Measurements from ENCODE around the gene TIGAR.

TIGAR gene

DNA sequence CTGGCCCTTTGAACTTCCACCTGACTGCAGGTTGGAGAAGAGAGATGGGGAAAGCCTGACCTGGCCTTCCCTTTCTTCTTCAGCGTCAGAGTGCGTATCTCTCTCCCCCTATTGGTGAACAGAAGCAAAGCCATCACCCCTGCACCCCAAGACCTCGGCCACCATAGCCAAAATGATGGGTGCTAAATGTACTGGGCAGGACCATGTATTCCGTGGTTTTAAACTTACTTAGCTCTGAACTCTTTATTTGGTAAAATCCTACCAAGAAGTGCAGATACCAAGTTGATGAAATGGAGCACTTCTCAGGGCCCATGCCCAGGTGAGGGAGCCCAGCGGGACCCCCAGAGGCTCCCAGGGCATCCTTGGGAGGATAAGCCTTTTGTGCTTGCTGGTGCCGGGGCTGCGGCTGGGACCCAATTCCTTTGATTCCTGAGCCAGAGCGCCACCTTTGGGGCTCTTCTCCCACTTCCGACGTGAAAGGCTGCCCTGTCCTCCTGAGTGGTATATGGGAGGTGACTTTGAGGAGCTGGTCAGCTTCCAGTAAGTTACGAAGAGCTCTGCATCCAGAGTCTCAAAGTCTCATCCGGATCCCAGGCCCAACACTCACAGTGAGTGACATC, 38.0 kb upstream of the TIGAR start:
- DNase-seq (ENCODE audit: low spot score), result no peak

DNA sequence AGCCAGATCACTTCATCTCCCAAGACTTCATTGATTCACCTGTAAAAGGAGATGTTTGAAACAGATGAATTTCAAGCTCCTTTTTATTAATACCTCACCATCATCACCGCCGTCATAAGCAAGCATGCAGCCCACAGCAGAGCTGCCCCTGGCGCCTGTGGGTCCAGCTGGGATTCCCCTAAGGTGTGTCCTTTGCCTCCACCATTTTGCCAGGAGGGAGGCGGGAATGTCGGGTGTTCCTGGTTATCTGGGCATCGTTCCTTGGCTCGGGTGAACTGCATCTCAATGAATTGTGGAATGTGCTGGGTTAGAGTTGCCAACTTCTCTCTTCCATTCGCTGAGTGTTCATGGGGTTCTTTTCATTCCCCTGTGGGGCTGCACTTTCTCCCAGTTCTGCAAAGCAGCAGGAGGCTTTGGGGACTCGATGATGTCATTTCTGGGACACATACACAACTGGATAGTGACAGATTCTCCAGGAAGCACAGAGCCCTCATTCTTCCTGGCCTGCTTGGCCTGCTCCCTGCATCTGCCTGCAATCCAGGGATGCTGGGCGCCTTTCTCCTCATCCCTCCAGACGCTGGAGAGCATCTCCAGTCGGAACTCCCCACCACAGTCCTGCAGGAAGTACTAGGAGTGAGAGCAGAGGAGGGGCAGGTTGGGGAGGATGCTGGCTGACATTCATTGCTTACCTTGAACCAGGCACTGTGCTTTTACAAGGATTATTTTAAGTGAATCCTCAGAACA, 37.3 kb upstream of the TIGAR start:
- DNase-seq (ENCODE audit: low spot score), result no peak

DNA sequence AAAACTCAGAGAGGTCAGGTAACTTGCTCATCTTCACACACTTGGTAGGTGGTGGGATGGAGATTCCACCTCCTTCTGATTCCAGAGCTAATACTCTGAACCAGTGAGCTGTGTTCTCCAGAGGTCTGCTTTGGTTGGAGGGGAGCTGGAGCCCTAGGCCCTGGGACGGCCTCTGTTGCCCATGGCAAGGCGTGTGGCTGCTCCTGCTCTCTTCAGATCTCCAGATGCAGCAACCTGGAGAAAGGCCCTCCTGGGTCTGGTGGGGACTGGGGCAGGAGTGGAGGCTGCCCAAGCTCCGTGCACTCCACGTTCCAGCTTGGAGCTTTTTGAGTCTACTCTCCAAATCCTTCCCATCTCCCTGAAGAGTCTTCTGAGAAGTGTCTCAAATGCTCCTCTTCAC, 36.7 kb upstream of the TIGAR start:
- no peak for DNase-seq (ENCODE audit: low spot score)

DNA sequence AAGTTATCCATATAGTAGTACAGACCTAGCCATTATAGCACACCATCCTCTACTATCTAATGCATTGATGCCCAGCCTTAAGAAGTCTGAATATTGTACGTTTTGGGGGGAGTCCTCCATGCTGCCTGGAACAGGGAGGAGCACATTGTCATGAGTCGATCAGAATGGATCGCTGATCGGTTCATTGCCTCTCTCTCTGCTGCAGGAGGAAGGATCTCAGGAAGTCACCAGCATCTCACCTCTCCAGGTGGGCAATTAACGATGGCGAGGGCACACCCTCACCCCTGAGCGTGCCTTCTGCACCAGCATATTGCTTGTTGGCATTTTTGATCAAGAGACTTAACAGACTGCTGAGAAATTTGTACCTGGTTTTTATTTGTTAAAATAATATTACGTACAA, 35.9 kb upstream of the TIGAR start:
- no peak for DNase-seq (ENCODE audit: low spot score)

DNA sequence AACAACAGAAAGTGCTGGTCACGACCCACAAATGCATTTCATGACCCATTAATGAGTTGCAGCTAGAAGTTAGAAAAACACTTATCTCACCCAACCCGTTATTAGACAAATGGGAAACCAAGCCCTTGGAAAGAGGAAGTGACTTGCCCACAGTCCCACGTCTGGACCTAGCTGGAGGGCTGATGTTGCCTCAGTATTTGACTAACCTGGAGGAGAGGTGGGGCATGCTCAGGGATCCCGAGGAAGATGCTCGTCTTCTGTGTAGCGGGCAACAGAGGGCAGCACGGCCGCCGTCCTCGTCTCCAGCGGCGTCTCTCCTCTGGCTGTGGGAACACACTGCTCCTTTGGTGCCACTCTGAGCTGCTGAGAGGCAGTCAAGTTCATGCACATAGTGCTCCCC, 34.8 kb upstream of the TIGAR start:
- no peak for DNase-seq (ENCODE audit: low spot score)

DNA sequence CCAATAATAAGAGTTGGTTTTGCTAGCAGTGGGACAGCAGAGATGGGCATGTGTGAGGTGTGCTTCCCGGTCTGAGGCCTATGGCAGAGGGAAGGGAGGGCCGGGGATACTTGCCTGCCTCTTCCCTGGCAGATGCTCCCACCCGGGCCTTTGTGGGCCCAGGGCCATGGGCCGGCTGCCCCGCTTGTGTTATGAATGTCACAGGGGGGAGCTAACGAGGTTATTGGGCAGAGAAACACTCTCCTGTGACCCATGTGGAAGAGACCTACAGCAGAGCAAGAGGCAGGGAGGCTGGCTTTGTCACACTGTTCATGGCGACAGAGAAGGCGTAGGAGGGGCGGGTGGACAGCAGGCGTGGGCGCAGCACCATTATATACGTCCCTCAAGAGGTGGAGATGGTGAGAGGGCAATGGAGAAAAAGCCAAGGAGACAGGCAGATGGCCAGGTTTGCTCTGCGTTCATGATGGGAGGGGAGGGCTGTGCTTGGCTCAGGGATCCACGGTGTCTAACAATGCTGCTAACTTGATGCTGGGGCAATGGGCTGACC, 34.2 kb upstream of the TIGAR start:
- DNase-seq (ENCODE audit: low spot score), result no peak

DNA sequence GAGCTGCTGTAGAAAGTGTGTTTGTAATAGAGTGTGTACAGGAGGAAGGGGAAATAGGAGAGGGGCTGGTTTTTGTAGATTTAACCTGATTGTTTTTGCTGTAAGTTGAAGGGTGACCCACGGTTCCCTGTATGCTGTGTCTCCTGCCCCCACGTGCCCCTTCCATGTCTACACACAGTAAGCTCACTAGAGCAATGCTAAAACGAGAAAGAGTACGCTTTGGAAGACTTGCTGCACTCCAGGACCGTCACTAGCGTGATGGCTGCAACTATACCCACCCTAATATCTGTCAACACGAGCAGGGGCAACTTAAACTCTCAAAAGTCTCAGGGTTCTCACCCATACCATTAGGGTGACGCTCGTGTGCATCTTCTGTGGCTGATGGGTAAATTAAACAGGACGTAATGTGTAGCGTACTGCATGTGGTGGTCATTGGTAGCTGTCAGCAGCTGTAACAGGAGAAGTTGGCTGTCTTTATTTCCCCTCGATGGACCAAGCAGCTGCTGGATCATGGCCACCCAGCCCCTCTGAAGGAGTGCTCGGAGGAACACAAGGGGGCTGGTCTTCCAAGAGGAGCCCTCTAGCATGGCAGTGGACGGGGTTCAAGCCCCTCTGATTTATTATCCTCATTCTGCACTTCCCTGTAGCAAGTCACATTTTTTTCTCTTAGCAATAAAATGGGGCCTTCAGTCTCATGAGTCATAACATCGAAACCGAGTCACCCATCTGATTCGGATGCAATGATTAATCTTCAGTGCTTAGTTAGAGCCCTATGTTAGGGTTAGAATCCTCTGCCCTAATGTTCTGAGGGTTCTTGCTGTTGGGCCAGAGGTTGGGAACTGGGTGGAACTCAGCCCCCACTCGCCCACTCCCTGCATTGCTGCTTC, 33.4 kb upstream of the TIGAR start:
- DNase-seq (ENCODE audit: low spot score), result no peak

DNA sequence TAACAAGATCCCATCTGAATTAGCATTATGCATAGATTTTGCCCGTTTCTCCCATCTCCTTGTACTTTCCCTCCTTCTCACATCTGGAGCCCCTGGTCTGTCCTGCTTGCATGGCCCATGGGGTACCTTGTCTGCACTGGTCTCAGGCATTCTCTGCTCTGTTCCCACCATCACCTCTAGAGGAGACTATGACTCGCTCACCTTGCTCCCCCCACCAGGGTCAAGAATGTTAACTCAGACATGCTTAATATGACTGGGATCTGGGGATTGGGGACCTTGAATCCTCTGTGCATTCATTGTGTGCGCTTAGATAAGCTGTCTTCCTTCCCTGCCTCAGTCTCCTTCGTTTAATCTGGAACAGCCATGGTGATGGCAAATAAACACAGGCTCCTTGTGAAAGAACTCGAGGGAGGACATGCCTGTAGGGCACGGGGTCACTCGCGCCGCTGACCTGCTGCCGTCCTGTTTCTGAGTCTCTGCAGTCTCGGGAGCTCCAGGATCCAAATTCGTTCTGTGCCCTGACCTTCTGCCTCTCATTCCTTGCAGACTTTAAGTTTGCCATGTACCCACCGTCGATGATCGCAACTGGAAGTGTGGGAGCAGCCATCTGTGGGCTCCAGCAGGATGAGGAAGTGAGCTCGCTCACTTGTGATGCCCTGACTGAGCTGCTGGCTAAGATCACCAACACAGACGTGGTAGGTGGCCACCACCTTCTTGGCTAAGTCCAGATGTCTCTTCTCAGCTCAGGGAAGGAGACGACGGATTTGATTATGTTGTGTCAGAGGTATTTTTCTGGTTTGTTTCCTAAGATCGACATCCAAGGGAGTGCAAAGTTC, 32.5 kb upstream of the TIGAR start:
- DNase-seq (ENCODE audit: low spot score), result no peak

DNA sequence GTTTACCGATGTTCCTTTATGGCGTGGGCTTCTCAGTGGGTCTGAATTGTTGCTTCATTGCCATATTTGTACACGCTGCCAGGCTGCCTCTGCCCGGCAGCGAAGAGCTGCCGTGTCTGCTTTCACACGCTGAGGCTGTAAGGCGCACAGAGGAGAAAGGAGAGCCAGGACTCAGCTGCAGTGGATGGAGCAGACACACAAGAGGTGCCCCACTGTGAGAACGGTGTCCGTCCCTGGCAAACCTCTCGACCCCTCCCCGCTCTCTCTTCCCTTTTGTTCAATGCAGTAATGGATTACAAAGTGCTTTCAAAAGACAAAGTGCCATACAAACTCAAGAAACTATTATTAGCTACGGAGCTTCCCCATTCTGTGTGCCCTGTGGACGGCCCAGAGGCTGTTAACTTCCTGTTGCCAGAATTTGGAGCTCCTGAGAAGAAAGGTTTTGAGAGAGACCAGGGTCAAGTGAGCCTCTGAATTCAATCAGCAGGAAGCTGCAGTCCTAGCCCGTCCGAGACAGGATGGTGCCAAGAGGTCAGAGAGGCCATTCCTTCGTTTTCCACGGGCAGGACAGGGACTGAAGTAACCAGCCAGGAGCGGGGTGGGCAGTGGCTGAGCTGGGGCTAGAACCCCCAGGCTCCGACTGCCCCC, 31.7 kb upstream of the TIGAR start:
- DNase-seq (ENCODE audit: low spot score), result no peak

DNA sequence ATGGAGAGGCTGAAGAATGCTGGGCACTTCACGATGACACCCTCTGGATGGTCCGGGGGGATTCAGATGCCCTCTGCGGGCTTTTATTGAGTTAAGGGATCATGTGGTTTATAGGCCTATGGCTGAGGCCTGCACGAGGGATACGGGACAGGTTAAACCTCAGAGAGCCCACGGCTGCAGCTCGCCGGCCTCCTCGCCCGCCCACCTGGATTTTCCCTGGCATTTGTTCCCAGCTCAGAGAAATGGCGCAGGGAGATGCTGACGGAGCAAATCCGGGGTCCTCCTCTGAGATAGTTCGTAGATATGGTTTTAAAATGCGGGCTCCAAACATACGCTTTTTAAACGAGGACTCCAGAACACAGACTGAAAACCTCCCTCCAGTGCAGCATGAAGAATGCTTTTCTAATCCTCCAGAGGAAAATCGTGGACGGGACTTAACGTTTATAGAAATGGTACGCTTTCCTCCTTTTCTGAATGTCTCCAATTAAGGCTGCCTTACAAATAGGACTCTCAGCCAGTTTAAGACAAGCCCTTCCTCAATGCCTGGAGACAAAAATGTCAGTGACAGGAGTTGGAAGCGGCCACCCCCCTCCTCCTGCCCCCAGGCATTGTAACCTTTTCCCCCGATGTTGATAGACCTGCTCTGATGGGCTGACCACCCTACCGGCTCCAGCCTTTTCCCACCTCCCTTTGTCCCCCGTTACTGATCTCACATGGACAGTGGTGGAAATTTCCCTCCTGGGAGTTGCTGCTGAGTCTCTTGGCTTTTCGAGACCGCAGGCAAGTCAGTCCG, 30.8 kb upstream of the TIGAR start:
- DNase-seq (ENCODE audit: low spot score), result no peak

DNA sequence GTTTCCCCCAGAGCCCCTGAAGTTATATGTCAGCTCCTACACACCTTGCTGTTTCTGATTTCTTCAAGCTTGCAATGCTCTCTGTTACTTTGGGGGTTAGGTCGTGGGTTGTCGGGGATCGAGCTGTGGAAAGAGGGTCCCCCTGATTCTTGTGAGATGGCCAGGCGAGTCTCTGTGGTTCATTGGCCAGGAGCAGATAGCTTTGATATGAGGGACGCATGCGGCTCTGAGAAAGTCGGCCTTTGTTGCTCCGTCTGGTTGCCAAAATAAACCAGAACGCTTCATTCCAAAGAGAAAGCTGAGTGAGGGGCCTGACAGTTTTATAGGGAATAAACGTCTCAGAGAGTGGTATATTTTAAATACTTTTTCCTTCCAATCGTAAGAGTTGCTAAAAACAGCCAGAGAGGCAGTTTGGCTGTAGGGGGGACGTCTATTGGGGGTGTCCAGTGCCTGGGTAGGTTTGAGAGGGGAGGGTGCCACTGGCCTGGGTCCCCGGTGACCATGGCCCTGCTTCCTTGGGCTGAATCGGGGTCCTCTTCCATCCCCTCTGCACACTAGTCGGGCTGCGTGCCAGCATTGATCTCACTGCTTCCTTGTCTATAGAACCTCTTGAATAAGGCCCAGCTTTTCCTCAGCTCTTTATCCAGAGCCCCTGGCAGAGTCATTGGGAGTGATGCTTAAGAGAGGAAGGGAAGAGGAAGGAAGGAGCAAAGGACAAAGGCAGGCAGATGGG, 28.5 kb upstream of the TIGAR start:
- no peak for DNase-seq (ENCODE audit: low spot score)

DNA sequence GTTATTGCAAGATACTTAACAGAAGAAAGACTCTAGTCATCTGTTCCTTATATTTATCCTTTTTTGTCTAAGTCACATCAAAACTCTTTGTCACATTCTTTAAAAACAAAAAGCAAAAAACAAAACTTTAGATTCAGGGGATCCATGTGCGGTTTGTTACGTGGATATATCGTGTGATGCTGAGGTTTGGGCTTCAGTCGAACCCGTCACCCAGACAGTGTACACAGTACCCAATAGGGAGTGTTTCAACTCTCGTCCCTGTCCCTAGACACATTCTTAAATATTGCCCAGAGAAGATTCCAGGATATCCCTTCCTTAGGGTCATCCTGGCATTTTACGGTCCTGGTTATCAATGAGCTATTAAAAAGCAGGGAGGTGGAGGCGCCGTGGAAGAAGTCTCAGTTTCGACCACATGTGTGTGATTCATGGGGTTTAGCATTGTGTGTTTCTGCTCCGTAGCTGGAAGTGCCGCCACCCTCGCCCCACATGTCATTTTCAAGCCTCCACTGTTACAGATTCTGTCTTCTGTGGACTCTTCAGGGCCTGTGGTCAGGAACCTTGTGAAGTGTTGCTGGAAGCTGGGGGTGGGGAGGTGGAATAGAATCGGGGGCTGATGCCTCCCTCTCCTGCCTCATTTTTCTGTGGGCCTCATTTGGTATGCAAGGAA, 27.6 kb upstream of the TIGAR start:
- DNase-seq (ENCODE audit: low spot score), result no peak

DNA sequence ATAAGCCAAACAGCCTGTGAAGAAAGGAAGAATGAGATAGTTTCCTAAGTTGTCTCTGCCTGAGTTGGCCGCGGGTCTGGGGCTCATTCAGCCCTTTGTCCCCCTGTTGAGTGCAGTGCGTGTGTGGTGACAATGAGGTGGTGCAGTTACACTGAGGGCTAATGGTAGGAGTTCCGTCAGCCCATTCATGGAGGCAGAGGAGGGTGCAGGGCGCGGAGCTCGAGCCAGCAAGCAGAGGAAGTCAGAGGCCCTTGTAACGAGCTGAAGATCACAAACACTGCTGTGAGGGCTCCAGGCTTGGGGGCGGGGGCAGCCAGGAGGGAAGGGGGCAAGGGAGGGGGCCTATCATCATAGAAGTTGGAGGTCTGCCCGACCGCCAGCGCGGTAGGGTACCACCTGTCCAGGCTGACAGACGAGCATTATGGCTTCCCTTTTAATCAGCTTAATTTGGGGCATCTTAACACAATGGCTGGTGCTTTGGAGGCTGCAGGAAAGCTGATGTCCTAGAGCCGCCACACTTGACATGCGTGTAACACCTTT, 27.0 kb upstream of the TIGAR start:
- DNase-seq (ENCODE audit: low spot score), result no peak

DNA sequence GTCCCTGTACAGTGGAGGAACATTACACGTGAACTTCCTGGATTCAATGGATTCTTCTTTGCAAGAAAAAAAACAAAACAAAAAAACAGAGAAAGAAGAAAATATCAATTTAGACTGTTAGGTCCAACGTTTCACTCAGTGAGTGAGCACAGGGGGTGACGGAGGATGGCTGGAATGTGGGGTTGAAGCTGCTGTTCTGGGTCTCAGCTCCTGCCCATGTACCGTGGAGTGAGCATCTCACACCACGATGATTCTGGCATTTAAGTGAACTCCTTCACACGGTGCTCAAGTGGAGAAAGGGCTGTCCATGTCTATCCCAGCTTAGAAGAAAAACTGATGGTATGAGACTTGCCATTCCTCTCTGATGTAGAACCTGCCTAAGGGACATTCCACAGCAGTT, 24.3 kb upstream of the TIGAR start:
- no peak for DNase-seq (ENCODE audit: low spot score)

DNA sequence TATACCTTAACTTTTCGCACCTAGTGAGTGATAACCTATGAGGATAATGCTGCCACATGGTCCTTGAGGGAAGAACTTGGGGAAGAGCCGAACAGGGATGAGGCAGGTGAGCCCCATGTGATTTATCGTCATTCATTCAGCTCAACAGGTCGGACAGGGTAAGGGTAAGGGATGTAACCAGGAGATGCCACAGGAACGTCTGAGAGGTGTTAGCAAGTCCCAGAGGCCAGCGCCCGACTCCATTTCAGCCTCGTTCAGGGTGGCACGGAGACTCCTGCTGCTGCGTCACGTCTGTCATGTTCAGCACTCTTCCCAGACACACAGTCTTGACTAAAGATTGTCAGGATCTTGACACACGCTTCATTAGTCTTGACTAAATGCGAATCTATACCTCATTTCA, 23.4 kb upstream of the TIGAR start:
- DNase-seq (ENCODE audit: low spot score), result no peak

DNA sequence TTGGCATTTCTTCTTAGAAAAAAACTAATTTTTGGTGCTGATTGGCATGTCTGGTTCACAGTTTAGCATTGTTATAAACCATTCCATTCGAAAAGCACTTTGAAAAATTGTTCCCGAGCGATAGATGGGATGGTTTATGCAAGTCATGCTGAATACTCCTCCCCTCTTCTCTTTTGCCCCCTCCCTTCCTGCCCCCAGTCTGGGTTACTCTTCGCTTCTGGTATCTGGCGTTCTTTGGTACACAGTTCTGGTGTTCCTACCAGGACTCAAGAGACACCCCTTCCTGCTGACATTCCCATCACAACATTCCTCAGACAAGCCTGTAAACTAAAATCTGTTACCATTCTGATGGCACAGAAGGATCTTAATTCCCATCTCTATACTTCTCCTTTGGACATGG, 20.1 kb upstream of the TIGAR start:
- no peak for DNase-seq (ENCODE audit: low spot score)

DNA sequence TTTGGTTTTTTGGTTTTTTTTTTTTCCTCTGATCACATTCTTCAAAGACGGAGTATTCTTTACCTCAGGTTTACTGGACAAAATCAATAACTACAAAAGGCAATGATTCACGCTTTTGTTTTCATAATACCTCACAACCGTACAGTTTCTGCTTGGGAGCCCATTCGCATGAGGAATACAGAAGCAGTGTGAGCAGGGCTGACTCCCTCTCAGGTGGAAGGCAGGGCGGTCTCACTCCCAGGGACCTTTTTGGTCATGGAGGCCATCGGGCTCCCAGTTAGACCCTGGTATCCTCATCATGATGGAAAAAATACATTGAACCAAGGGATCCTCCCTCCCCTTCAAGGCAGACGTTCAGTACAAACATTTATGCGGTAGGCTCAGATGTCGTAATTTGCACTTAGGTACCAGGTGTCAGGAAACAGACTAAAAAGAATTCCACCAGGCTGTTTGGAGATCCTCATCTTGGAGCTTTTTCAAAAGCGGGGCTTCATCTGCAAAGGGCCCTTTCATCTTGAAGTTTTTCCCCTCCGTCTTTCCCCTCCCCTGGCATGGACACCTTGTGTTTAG, 19.0 kb upstream of the TIGAR start:
- DNase-seq (ENCODE audit: low spot score), result no peak

DNA sequence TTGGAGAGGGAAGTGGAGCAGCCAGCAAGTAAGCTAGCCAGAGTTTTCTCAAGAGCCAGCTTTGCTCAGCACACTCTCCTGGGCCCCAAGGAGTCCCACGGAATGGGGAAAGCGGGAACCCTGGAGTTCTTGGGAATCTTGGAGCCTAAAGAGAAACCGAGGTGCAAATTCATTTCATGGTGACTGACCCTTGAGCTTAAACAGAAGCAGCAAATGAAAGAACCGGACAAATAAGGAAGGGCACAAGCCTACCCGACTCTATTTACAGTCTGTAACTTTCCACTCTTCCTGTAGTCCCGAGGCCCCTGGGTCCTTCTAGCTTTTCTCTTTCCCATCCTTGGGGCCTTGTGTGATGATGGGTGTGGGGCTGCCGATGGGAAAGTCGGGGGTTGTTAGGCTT, 18.1 kb upstream of the TIGAR start:
- DNase-seq (ENCODE audit: low spot score), result no peak

DNA sequence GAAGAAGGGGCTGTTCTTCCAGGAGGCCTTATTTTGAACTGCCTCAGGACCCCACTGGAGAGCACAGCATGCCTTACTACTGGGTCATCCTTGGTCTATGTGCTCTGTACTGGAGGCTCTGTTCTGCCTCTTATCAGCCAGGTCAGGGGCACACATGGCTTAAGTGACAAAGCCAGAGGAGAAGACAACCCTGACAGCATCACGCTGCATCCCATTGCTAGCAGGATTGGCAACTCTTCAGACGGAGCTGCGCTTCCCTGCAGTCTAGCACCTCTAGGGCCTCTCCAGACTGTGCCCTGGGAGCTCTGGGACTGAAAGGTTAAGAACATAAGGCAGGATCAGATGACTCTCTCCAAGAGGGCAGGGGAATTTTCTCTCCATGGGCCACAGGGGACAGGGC, 17.3 kb upstream of the TIGAR start:
- DNase-seq (ENCODE audit: low spot score), result no peak
